Hepatocyte (in vitro differentiated cells): ENCODE results near the gene LTO1.

ENCODE experiments used
- EZH2 ChIP-seq: fragments of 200-600 bp; sonication (generic); IDR thresholded peaks from 2 replicates; pipeline ENCODE4 v1.6.1; 2016; ENCODE audit warnings: antibody characterized with exemption, mild to moderate bottlenecking, borderline replicate concordance
- EZH2phosphoT487 ChIP-seq: fragments of 200-600 bp; sonication (generic); IDR thresholded peaks from one replicate; pipeline ENCODE4 v1.6.1; 2018; ENCODE audit warnings: antibody characterized with exemption, mild to moderate bottlenecking, low read depth, moderate library complexity; ENCODE audit not compliant: unreplicated experiment, severe bottlenecking
- TF ChIP-seq, protein P1 (sequence below): fragments of 200-600 bp; sonication (generic); IDR thresholded peaks from 2 replicates; pipeline ENCODE4 v1.5.1; 2016; ENCODE audit warnings: antibody characterized with exemption, mild to moderate bottlenecking; ENCODE audit not compliant: poor library complexity

GRCh38 chr11:69704508-69705253 lies 29.5 kb upstream of the LTO1 start:
- TF ChIP-seq, protein P1, sequence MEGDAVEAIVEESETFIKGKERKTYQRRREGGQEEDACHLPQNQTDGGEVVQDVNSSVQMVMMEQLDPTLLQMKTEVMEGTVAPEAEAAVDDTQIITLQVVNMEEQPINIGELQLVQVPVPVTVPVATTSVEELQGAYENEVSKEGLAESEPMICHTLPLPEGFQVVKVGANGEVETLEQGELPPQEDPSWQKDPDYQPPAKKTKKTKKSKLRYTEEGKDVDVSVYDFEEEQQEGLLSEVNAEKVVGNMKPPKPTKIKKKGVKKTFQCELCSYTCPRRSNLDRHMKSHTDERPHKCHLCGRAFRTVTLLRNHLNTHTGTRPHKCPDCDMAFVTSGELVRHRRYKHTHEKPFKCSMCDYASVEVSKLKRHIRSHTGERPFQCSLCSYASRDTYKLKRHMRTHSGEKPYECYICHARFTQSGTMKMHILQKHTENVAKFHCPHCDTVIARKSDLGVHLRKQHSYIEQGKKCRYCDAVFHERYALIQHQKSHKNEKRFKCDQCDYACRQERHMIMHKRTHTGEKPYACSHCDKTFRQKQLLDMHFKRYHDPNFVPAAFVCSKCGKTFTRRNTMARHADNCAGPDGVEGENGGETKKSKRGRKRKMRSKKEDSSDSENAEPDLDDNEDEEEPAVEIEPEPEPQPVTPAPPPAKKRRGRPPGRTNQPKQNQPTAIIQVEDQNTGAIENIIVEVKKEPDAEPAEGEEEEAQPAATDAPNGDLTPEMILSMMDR: peak; percentile 71
- TF ChIP-seq EZH2: no peak
- peak; percentile 68 for TF ChIP-seq EZH2phosphoT487
